ENCODE results near the gene PLEKHA6. TPM values are rescaled to one million over a fixed set of nuclear protein-coding genes. Genes with fewer than 3 reads are reported as not detected.

PLEKHA6 gene
- total RNA-seq, 1 experiment from 2014 or later = 36.3 TPM

- no peak for DNase-seq (ENCODE audit: low read depth)
- in situ Hi-C loops (cut with HindIII; ENCODE audit: low pct_unique_long_range_greater_than_20kb, low sequenced_read_pairs) = no loop called here
Measured at GRCh38 chr1:204384636-204385352, 25.1 kb upstream of the PLEKHA6 start.

DNA sequence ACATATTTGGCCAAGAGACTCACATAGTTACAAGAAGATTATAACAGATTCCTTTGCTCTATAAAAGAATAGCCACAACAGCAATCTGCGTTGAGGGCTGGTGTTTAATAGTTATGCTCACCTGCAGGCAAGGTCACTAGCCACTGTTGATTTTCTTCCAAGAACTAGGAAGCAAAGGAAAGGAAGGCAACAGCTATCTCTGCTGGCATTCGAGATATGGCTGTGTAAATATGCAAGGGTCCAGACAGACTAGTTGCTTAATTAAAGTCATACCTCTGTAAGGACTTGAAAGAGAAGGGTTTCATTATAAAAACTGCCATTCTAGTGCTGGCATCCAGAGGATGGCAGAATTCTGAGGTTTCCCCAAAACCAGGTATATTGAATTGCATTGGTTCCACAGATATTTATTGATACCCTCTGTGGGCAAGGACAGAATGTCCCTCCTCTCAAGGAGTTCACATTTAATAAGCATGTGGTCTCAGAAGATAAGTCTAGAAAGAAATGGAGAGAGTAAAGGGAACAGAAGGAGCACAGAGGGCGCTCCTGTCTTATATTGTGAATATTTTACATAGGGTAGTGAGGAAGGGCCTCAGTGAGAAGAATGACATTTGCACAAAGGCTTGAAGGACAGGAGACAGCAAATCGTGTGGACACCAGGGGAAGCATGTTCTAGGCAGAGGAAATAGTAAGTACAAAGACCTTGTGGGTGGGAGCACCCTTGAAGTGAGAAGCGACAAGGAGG lies 23.6 kb upstream of the PLEKHA6 start:
- in situ Hi-C loops (cut with HindIII; ENCODE audit: low pct_unique_long_range_greater_than_20kb, low sequenced_read_pairs) = no loop called here
- no peak for DNase-seq (ENCODE audit: low read depth)

DNA sequence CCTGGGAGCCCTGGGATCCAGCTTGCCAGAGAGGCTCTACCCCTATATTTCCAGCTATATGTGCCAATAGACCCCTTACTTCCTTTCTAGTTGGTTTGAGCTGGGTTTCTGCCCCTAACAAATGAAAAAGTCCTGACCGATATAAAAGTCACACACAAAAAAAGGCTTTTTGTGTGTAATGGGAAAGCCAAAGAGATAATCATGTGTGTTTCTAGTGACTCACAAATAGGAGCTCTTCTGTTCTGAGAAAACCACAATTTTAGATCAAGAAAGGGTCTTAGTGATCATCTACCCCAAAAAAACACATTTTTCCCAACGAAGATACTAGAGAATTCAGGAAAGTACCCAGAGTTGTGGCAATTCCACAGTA lies 23.0 kb upstream of the PLEKHA6 start:
- in situ Hi-C loops (cut with HindIII; ENCODE audit: low pct_unique_long_range_greater_than_20kb, low sequenced_read_pairs) = no loop called here
- no peak for DNase-seq (ENCODE audit: low read depth)

- in situ Hi-C loops (cut with HindIII; ENCODE audit: low pct_unique_long_range_greater_than_20kb, low sequenced_read_pairs) = no loop called here
- no peak for DNase-seq (ENCODE audit: low read depth)
Measured at GRCh38 chr1:204380293-204380831, 20.6 kb upstream of the PLEKHA6 start.

DNA sequence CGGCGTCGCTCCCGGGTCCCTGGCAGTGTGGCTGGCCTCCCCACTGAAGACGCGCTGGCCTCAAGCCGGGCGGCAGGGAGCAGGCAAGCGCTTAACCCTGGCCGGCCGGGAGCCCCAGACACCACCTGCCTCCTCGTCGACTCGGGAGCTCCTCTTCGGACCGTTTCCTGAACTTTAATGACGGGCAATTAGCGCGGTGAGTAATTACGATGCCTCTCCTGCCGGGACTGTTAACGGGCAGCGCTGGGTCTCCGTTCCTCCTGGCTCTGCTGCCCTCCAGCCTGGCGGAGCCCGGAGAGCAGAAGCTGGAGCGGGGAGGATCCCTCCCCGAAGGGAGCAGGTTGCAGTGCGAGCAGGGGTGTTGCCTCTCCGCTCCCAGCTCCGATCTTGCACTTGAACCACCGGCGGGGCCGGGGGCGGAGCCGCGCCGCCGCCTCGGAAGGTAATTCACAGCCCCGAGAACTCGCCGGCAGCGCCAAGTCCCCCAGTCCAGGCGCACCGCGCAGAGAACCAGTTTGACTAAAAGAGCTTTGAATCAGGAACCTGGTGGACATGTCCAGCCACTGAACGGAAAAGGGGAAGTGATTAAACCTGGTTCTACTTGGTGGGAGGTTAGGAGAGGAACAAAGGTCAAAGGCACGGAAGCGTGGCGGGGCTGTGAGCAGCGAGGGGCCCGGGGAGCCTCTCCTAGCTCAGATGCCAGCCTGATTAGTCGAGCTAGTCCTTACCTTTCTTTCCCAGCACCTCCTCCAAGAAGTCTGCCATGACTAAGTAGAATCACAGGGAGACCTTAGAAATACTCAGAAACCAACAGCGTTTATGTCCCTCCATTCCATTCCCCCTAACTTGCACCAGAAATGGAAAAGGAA lies 18.3 kb upstream of the PLEKHA6 start:
- DNase-seq (ENCODE audit: low read depth) = peak; percentile 79
- in situ Hi-C loops (cut with HindIII; ENCODE audit: low pct_unique_long_range_greater_than_20kb, low sequenced_read_pairs) = no loop called here

- in situ Hi-C loops (cut with HindIII; ENCODE audit: low pct_unique_long_range_greater_than_20kb, low sequenced_read_pairs) = no loop called here
- DNase-seq (ENCODE audit: low read depth) = peak; percentile 95
Measured at GRCh38 chr1:204376919-204377799, 17.4 kb upstream of the PLEKHA6 start.

DNA sequence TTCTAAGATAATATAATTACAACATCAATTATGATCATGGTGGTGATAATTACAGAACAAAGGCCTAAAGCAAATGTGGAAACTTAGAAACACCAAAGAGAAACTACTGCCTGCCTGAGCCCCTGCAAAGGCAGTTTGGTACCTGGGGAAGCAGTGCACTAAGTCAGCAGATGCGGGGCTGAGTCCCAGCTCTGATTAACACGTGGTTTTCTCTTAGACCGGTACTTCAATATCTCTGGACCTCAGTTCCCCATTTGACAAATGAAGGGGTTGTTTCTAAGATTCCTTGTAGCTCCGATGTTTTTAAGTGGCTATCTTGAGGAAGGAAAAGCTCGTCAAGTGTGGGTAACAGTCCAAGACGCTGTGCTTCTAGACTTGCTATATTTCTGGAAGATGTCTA lies 16.7 kb upstream of the PLEKHA6 start:
- DNase-seq (ENCODE audit: low read depth) = no peak
- in situ Hi-C loops (cut with HindIII; ENCODE audit: low pct_unique_long_range_greater_than_20kb, low sequenced_read_pairs) = no loop called here

DNA sequence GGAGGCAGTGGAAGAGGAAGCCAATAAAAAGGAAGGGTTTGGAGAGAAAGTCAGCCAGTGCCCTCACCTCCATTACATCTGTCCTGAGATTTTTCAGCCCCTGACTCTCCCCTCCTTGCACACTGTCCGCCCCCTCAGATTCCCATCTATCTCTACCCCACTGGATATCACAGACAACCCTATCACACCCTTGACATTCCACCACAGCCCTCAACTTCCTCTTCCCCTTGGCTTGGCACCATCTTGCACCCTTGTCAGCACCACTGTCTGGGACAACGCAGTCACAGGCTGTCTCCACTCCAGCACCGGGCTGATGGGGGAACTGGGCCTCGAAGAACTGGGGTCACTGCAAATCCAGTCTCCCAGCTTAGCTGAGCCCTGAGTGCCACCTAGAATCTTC lies 14.2 kb upstream of the PLEKHA6 start:
- no peak for DNase-seq (ENCODE audit: low read depth)
- in situ Hi-C loops (cut with HindIII; ENCODE audit: low pct_unique_long_range_greater_than_20kb, low sequenced_read_pairs) = no loop called here

- DNase-seq (ENCODE audit: low read depth) = no peak
- in situ Hi-C loops (cut with HindIII; ENCODE audit: low pct_unique_long_range_greater_than_20kb, low sequenced_read_pairs) = no loop called here
Measured at GRCh38 chr1:204370176-204370575, 10.4 kb upstream of the PLEKHA6 start.

DNA sequence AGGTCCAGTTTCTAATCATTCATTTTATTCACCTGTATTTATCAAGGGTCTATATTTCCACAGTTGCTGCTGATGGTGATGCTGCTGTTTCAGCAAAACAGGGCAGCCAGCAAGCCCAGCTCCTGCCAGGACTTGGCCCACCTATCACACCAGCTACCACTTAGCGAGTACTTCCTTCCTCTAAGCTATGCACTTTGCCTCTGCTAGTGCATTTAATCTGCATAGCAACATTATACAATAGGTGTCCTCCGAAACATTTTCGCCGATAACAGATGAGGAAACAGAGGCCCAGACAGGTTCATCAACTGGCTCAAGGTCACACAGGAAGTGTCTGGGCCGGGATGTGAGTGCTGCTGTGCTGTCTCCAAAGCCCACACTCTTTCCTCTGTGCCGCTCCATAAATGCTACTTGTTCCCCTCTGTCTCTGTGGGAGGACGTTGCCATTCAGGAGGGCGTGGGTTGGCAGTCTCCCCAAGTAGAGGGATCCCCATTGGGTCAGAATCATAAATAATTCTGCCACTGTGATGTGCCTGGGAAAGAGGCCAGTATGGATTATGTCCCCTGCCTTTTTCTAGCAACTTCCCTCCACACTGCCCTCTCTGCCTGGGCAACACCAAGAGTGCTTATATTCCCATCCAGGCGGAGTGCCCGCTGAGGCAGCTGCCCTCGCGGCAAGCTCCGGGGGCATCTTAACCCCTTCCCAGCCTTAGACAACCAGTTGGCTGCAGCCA lies 9.4 kb upstream of the PLEKHA6 start:
- in situ Hi-C loops (cut with HindIII; ENCODE audit: low pct_unique_long_range_greater_than_20kb, low sequenced_read_pairs) = no loop called here
- no peak for DNase-seq (ENCODE audit: low read depth)

DNA sequence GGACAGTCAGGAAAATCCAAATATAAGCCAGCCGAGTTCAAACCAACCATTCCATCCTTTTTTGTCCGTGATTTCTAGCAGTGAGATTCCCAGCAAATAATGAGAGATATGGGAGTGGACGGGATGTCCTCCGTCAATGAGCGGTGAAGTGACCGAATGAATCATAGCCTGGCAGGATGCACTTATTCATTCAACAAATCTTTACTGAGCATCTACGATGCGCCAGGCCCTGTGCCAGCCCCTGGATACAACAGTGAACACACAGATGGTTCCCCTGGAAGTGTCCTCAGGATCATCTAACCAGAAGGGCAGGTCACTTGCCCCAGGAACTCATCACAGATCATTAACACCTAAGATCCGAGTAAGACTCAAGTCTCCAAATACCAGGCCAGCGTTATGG lies 8.2 kb upstream of the PLEKHA6 start:
- in situ Hi-C loops (cut with HindIII; ENCODE audit: low pct_unique_long_range_greater_than_20kb, low sequenced_read_pairs) = no loop called here
- no peak for DNase-seq (ENCODE audit: low read depth)

DNA sequence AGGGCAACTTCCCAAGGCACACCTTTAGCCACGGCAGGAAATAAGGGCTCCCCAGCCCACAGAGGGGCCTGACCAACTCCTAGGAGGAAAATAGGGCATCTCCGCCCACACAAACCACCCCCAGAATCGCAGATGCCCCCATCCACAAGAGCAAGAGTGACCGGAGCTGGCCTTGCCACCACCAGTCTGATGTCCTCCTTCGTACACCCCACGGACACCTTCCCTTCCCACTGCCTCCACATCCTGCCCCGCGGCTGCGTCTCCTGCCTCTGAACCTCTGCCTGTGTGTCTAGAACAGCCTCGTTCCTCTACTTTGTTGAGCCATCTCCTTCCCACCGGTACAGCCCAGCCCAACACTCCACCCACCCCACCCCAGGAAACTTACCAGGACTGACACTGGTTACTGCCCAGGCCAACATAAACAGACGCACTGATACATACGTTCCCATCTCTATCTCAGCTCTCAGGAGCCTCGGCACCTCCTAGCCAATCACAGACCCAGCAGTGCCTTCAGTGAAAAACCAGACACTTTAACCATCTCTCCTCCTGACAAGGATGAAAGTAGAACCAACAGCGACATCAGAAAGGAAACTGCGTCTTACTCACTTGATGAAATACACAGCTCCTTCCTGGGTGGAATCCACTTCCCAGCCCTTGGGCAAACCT lies 7.6 kb upstream of the PLEKHA6 start:
- no peak for DNase-seq (ENCODE audit: low read depth)

DNA sequence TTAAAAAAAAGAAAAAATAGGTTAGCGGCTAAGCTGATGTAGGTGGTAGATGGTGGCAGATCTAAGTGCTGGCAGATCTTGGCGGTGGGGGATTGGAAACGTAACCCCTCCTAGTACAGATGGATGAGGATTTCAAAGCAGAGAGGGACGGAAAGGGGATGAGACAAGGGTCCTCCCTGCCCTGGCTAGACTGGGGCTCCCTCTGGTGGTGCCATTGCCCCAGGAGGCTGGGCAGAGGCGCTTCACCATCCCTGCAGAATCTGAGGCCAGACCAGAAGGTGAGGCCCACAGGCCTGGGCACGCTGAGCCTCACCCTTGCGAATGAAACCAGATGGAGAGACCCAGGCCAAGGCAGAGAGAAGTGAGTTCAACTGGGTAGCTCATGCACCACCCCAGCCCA lies 7.0 kb upstream of the PLEKHA6 start:
- in situ Hi-C loops (cut with HindIII; ENCODE audit: low pct_unique_long_range_greater_than_20kb, low sequenced_read_pairs) = no loop called here

More for the DNA sequence above, 7.6 kb upstream of the PLEKHA6 start:
- in situ Hi-C loops (cut with HindIII; ENCODE audit: low pct_unique_long_range_greater_than_20kb, low sequenced_read_pairs) = no loop called here

DNA sequence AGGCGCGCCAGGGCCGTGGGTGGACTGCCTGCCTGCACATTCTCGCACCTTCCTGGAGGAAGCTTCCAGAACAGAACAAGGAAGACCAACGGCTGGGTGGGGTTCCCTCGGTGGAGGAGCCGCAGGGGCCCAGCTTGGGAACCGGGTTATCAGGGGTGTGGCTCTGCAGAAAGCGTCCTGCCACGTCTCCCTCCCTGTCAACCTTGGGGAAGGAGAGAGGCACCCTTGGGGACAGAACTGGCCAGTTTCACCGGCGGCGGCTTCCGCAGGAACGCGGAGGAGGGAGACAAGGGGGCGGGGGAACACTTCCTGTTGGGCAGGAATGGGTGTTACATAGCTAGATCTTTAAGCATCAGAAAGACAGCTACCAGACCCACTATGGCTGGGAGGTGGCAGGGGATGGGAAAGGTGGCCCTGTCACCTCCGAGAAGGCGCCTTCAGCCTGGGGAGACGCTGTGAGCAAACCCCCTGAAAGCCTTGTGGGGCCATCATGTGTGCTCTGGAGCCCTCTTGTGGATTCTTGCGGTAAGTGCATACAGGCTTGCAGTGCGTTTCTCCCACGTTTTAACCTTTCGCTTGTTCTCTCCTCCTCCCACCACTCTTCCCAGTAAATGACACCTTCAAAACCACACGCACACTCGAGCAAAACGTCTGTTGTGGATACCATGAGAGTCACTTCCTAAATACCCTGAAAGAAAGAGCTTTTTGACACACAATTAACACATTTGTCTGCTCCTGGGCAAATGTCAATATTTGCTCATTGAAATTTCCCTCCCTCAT lies 3.8 kb upstream of the PLEKHA6 start:
- DNase-seq (ENCODE audit: low read depth) = peak; percentile 51
- in situ Hi-C loops (cut with HindIII; ENCODE audit: low pct_unique_long_range_greater_than_20kb, low sequenced_read_pairs) = no loop called here

More for the DNA sequence above, 7.0 kb upstream of the PLEKHA6 start:
- DNase-seq (ENCODE audit: low read depth) = no peak

DNA sequence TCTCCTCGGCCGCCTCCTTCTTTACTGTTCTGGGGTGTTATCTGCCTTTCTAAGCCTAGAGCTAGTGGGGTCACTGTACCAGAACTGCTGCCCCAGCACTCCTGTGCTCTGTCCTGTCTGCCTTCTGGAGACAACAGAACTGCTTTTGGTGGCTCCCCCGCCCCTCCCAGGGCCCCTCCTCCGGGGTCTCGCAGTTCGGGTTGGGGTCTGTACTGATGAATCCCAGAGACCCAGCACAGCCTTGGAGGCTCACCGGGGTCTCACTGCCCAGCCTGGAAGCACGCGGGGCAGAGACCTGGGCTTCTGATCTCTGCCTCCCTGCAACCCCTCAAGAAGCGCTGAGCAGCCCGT lies 3.2 kb upstream of the PLEKHA6 start:
- DNase-seq (ENCODE audit: low read depth) = no peak
- in situ Hi-C loops (cut with HindIII; ENCODE audit: low pct_unique_long_range_greater_than_20kb, low sequenced_read_pairs) = no loop called here

DNA sequence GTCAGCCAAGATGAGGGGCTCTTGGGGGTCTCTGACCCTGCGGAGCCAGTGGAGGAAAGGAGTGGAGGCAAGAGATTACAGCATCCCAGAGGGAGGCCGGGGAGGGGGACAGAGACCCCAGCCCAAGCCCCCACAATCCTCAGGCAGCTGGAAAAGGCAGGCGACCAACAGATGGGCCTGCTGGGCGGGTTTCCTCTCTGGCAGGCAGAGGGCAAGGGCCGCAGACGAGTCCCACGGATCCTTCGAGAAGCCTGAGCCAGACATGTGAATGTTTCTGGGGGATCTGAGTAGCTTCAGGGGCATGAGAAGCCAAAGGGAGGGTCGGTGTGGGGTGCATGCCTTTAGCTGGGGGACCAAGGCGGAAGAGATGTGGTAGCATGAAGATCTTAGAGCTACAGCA lies 2.1 kb upstream of the PLEKHA6 start:
- in situ Hi-C loops (cut with HindIII; ENCODE audit: low pct_unique_long_range_greater_than_20kb, low sequenced_read_pairs) = no loop called here
- DNase-seq (ENCODE audit: low read depth) = no peak

Data from Caki2 (cell line).